ENCODE data around the gene DEK. TPM values are rescaled to one million over a fixed set of nuclear protein-coding genes. Genes with fewer than 3 reads are reported as not detected.

DEK gene
- total RNA-seq, 2 experiments from 2014 or later, result 52.7 to 56.7 TPM

- Mint-ChIP-seq H3K36me3 (ENCODE audit: low read depth) (no peaks in the 10 kb centered on the region), H3K27me3 (peaks cover 45% of the 10 kb centered on the region), H3K4me1 (ENCODE audit: low read depth) (no peaks in the 10 kb centered on the region), H3K9me3 (no peaks in the 10 kb centered on the region), H3K4me3 (no peak overlapping the region), H3K27ac (no peak overlapping the region)
- no peak for TF ChIP-seq CTCF (IDR thresholded peaks at IDR 0.05)
- no peak for DNase-seq
- ChIA-PET CTCF (no interaction called here), POLR2A (no interaction called here)
- Histone ChIP-seq H3K4me1 (ENCODE audit: insufficient read depth, low read length) (no peaks in the 10 kb centered on the region), H3K36me3 (ENCODE audit: insufficient read depth, low read length) (no peaks in the 10 kb centered on the region), H3K9me3 (ENCODE audit: control insufficient read depth in 1 of 2, insufficient read depth in 1 of 2, low read length in 2 of 2) (no peaks in the 10 kb centered on the region), H3K27ac (ENCODE audit: low read depth in 1 of 2, low read length in 2 of 2) (no peak overlapping the region), H3K4me3 (ENCODE audit: low read length) (no peak overlapping the region), H3K27me3 (ENCODE audit: control insufficient read depth in 1 of 2, insufficient read depth in 2 of 2, low read length in 2 of 2) (peaks cover 6 to 22% of the 10 kb centered on the region in 2 experiments)
- intact Hi-C loops (cut with DNase I, micrococcal nuclease), result no loop called here
- no peak for ATAC-seq (ENCODE audit: poor library complexity)
These were observed 19.9 kb upstream of the DEK start for GRCh38 chr6:18284261-18284660.

- ChIA-PET CTCF (interaction anchor here (0.7 kb wide), 1 partner anchor 21 kb away, joined by 5 read pairs; no protein-coding TSS in a partner anchor), POLR2A (no interaction called here)
- peaks cover 9% of the 10 kb centered on the region for H3K4me1 ChIP-seq (ENCODE audit: insufficient read depth, low read length)
- intact Hi-C loops (cut with DNase I, micrococcal nuclease), result no loop called here
- Mint-ChIP-seq H3K27me3 (peaks cover 55% of the 10 kb centered on the region), H3K27ac (no peak overlapping the region), H3K4me3 (no peak overlapping the region), H3K9me3 (no peaks in the 10 kb centered on the region), H3K4me1 (ENCODE audit: low read depth) (no peaks in the 10 kb centered on the region), H3K36me3 (ENCODE audit: low read depth) (no peaks in the 10 kb centered on the region)
- DNase-seq (no peak), ATAC-seq (ENCODE audit: poor library complexity) (no peak)
- no peaks in the 10 kb centered on the region for H3K36me3 ChIP-seq (ENCODE audit: insufficient read depth, low read length)
- no peak overlapping the region for H3K27ac ChIP-seq (ENCODE audit: low read depth in 1 of 2, low read length in 2 of 2)
- no peak overlapping the region for H3K4me3 ChIP-seq (ENCODE audit: low read length)
- peaks cover 19 to 37% of the 10 kb centered on the region in 2 experiments for H3K27me3 ChIP-seq (ENCODE audit: control insufficient read depth in 1 of 2, insufficient read depth in 2 of 2, low read length in 2 of 2)
- TF ChIP-seq CTCF (IDR thresholded peaks at IDR 0.05), result no peak
- H3K9me3 ChIP-seq (ENCODE audit: control insufficient read depth in 1 of 2, insufficient read depth in 1 of 2, low read length in 2 of 2), result peaks cover 0 to 3% of the 10 kb centered on the region in 2 experiments
These were observed 17.2 kb upstream of the DEK start for GRCh38 chr6:18281564-18281963.

- no peak for TF ChIP-seq CTCF (IDR thresholded peaks at IDR 0.05)
- peaks cover 67% of the 10 kb centered on the region for H3K27me3 Mint-ChIP-seq
- Histone ChIP-seq H3K4me1 (ENCODE audit: insufficient read depth, low read length) (peaks cover 9% of the 10 kb centered on the region), H3K36me3 (ENCODE audit: insufficient read depth, low read length) (no peaks in the 10 kb centered on the region), H3K27ac (ENCODE audit: low read depth in 1 of 2, low read length in 2 of 2) (no peak overlapping the region), H3K27me3 (ENCODE audit: control insufficient read depth in 1 of 2, insufficient read depth in 2 of 2, low read length in 2 of 2) (peaks cover 28 to 47% of the 10 kb centered on the region in 2 experiments), H3K9me3 (ENCODE audit: control insufficient read depth in 1 of 2, insufficient read depth in 1 of 2, low read length in 2 of 2) (peaks cover 0 to 3% of the 10 kb centered on the region in 2 experiments), H3K4me3 (ENCODE audit: low read length) (no peak overlapping the region)
- H3K27ac Mint-ChIP-seq, result no peak overlapping the region
- no peak overlapping the region for H3K4me3 Mint-ChIP-seq
- no peaks in the 10 kb centered on the region for H3K36me3 Mint-ChIP-seq (ENCODE audit: low read depth)
- no peak for DNase-seq
- ChIA-PET POLR2A (no interaction called here), CTCF (interaction anchor here (1.2 kb wide), 1 partner anchor 15 kb away, joined by 3 read pairs; no protein-coding TSS in a partner anchor)
- ATAC-seq (ENCODE audit: poor library complexity), result no peak
- intact Hi-C loops (cut with DNase I, micrococcal nuclease), result no loop called here
- H3K9me3 Mint-ChIP-seq, result no peaks in the 10 kb centered on the region
- H3K4me1 Mint-ChIP-seq (ENCODE audit: low read depth), result no peaks in the 10 kb centered on the region
These were observed 15.8 kb upstream of the DEK start for GRCh38 chr6:18280084-18280483.

Measured in CD4-positive, alpha-beta T cell (primary cell).